ENCODE measurements around the gene MAFG. TPM values are rescaled to one million over a fixed set of nuclear protein-coding genes. Genes with fewer than 3 reads are reported as not detected.

MAFG gene
- total RNA-seq, 1 donor = 32.6 TPM

DNA sequence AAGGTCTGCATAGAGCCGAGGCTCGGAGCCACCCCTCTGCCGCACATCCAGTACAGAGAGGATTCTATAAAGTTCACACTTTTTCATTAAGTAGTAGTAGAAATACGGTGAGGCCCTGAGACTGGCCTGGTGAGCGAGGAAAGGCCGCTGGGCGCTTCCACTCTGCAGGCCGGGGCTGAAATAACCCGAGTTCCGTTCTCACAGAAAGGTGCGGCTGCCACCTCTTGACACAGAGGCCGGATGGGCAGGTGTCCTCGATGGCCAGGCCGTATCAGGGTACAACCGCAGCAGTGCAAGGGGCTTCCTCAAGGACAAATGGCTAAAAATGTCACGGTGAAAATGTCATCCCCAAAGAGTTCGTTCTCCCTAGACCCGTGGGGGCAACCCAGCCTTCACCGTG lies 15.6 kb downstream of the MAFG start:
- Histone ChIP-seq H3K27me3 (ENCODE audit: insufficient read depth, low read length) (no peaks in the 10 kb centered on the region), H3K79me2 (ENCODE audit: insufficient read depth, low read length) (peaks cover 37% of the 10 kb centered on the region), H3K27ac (ENCODE audit: low read depth, low read length) (no peak overlapping the region), H3K4me1 (ENCODE audit: insufficient read depth, low read length) (peaks cover 14% of the 10 kb centered on the region), H4K20me1 (ENCODE audit: insufficient read depth, low read length) (peaks cover 38% of the 10 kb centered on the region), H2AFZ (ENCODE audit: low read length) (no peak overlapping the region), H3K36me3 (ENCODE audit: insufficient read depth, low read length) (peaks cover 47% of the 10 kb centered on the region), H3K4me3 (ENCODE audit: insufficient read depth, low read length) (no peak overlapping the region), H3K9me3 (ENCODE audit: low read depth, low read length) (no peaks in the 10 kb centered on the region), H3K4me2 (ENCODE audit: insufficient read depth, low read length) (no peak overlapping the region)
- TF ChIP-seq, protein P1, sequence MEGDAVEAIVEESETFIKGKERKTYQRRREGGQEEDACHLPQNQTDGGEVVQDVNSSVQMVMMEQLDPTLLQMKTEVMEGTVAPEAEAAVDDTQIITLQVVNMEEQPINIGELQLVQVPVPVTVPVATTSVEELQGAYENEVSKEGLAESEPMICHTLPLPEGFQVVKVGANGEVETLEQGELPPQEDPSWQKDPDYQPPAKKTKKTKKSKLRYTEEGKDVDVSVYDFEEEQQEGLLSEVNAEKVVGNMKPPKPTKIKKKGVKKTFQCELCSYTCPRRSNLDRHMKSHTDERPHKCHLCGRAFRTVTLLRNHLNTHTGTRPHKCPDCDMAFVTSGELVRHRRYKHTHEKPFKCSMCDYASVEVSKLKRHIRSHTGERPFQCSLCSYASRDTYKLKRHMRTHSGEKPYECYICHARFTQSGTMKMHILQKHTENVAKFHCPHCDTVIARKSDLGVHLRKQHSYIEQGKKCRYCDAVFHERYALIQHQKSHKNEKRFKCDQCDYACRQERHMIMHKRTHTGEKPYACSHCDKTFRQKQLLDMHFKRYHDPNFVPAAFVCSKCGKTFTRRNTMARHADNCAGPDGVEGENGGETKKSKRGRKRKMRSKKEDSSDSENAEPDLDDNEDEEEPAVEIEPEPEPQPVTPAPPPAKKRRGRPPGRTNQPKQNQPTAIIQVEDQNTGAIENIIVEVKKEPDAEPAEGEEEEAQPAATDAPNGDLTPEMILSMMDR (IDR thresholded peaks at IDR 0.05; ENCODE audit: extremely low read depth, low read depth, low read length) = no peak
- DNase-seq (ENCODE audit: insufficient read length, low spot score, missing footprints) = no peak

DNA sequence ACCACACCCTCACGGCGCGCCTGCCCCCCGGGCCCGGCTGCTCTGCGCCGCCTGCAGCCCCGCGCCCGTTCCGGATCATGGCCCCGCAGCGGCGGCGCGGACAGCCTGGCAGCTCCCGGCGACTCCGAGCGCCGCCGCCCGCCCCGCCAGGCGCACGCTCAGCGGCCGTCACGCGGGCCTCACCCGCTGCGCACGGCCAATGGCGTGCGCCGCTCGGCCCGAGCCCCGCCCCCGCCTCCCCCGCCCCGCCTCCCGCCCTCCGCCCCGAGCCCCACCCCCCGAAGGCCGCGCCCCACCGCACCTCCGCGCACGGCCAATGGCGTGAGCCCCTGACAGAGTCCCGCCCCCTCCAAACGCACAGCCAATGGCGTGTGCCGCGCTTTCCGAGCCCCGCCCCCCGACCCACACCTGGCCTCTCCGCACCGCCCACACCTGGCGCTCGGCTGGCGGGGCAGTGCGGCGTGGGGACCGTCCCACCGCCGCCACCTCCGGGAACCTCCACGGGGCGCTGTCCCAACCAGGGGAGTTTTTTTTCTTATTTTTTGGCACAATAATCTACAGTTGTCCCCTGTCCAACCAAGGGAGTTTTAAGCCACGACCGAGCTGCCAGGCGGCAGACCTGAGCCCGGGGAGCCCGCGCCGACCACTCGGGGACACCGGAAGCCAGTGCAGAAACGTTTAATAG lies 16.1 kb downstream of the MAFG start, which contains the start of gene PCYT2:
Gene PCYT2 (minus strand): TSS at position 123 of the 685 bp plus-strand sequence. CDS start 44 bp downstream, at position 79.
- H3K36me3 ChIP-seq (ENCODE audit: insufficient read depth, low read length) = peaks cover 47% of the 10 kb centered on the region
- H3K27me3 ChIP-seq (ENCODE audit: insufficient read depth, low read length) = no peaks in the 10 kb centered on the region
- peaks cover 35% of the 10 kb centered on the region for H4K20me1 ChIP-seq (ENCODE audit: insufficient read depth, low read length)
- H3K79me2 ChIP-seq (ENCODE audit: insufficient read depth, low read length) = peaks cover 34% of the 10 kb centered on the region
- peak; percentile 100 for DNase-seq (ENCODE audit: insufficient read length, low spot score, missing footprints)
- peak within 1 kb of the TSS; percentile 2 for H2AFZ ChIP-seq (ENCODE audit: low read length)
- peaks cover 9% of the 10 kb centered on the region for H3K4me1 ChIP-seq (ENCODE audit: insufficient read depth, low read length)
- H3K27ac ChIP-seq (ENCODE audit: low read depth, low read length) = no peak within 1 kb of the TSS
- H3K9me3 ChIP-seq (ENCODE audit: low read depth, low read length) = no peaks in the 10 kb centered on the region
- peak within 1 kb of the TSS; percentile 82 for H3K4me3 ChIP-seq (ENCODE audit: insufficient read depth, low read length)
- TF ChIP-seq, protein P1 (IDR thresholded peaks at IDR 0.05; ENCODE audit: extremely low read depth, low read depth, low read length) = no peak
- peak within 1 kb of the TSS; percentile 79 for H3K4me2 ChIP-seq (ENCODE audit: insufficient read depth, low read length)

DNA sequence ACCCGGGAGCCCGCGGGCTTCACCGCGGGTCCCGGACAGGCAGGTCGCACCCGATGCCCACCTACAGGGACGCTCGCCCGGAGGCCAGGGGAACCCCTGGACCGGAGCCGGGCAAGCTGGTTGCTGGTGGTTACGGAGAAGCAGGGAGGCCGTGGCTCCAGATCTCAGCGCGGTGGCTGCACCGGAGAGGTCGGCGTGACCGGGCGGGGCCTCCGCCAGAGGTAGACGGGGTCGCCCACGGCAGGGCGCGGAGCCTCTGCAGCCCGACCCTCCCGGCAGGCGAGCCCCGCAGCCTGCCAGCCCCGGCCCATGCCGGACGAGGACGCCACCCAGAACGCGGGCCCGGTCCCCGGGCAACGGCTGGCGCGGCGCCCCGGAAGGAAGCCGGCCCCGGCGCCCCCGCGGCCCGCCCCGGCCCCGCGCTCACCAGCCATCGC lies 16.7 kb downstream of the MAFG start:
- peak; percentile 96 for DNase-seq (ENCODE audit: insufficient read length, low spot score, missing footprints)
- H4K20me1 ChIP-seq (ENCODE audit: insufficient read depth, low read length) = peaks cover 31% of the 10 kb centered on the region
- H3K4me3 ChIP-seq (ENCODE audit: insufficient read depth, low read length) = peak overlapping the region; percentile 82
- no peaks in the 10 kb centered on the region for H3K9me3 ChIP-seq (ENCODE audit: low read depth, low read length)
- no peaks in the 10 kb centered on the region for H3K27me3 ChIP-seq (ENCODE audit: insufficient read depth, low read length)
- peaks cover 29% of the 10 kb centered on the region for H3K79me2 ChIP-seq (ENCODE audit: insufficient read depth, low read length)
- no peak overlapping the region for H3K27ac ChIP-seq (ENCODE audit: low read depth, low read length)
- TF ChIP-seq, protein P1 (IDR thresholded peaks at IDR 0.05; ENCODE audit: extremely low read depth, low read depth, low read length) = no peak
- H2AFZ ChIP-seq (ENCODE audit: low read length) = peak overlapping the region; percentile 2
- peaks cover 43% of the 10 kb centered on the region for H3K36me3 ChIP-seq (ENCODE audit: insufficient read depth, low read length)
- peaks cover 5% of the 10 kb centered on the region for H3K4me1 ChIP-seq (ENCODE audit: insufficient read depth, low read length)
- peak overlapping the region; percentile 79 for H3K4me2 ChIP-seq (ENCODE audit: insufficient read depth, low read length)

DNA sequence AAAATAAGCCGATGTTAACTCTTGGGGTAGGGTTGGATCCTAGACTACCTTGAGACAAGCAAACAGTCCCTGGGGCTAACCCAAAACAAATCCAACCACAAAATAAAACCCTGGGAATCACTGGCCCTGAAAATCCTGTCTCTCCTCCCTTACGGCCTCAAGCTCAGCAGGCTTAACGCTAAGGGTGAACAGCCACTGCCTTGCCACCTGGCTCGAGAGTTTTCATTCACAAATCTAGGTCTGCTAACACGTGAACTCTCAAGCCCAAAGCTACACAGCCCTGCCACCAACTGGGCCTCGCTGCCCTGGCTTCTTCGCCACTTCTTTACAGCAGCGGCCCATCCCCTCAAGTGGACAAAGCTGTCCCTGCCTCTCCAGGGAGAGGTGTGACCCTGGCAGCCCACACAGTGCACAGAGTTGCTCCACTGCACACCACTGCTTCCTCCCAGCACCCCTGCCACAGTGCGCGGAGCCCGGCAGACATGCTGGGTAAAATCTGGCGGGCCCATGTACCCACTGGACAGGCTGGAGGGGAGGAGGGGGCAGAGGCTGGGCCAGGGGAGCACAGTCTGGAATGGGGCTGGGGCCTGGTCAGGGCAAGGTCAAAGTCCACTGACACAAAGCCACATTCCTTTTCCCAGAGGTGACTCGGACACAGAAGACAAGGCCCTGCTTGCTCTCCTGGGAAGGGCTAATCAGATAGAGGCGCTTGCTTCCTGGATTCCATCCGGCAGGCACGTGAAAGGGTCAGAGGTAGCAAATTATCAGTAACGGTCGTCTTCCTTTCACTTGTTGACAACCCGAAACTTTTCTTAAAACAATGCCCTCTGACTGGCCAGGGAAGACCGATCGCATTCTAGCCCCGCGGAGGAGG lies 17.3 kb downstream of the MAFG start:
- peak overlapping the region; percentile 79 for H3K4me2 ChIP-seq (ENCODE audit: insufficient read depth, low read length)
- H3K9me3 ChIP-seq (ENCODE audit: low read depth, low read length) = no peaks in the 10 kb centered on the region
- peak; percentile 97 for DNase-seq (ENCODE audit: insufficient read length, low spot score, missing footprints)
- H3K79me2 ChIP-seq (ENCODE audit: insufficient read depth, low read length) = peaks cover 22% of the 10 kb centered on the region
- TF ChIP-seq, protein P1 (IDR thresholded peaks at IDR 0.05; ENCODE audit: extremely low read depth, low read depth, low read length) = no peak
- H3K27me3 ChIP-seq (ENCODE audit: insufficient read depth, low read length) = no peaks in the 10 kb centered on the region
- H3K27ac ChIP-seq (ENCODE audit: low read depth, low read length) = no peak overlapping the region
- peak overlapping the region; percentile 82 for H3K4me3 ChIP-seq (ENCODE audit: insufficient read depth, low read length)
- peak overlapping the region; percentile 2 for H2AFZ ChIP-seq (ENCODE audit: low read length)
- H3K4me1 ChIP-seq (ENCODE audit: insufficient read depth, low read length) = peaks cover 5% of the 10 kb centered on the region
- peaks cover 25% of the 10 kb centered on the region for H4K20me1 ChIP-seq (ENCODE audit: insufficient read depth, low read length)
- peaks cover 37% of the 10 kb centered on the region for H3K36me3 ChIP-seq (ENCODE audit: insufficient read depth, low read length)
